Ishikawa (cell line): ENCODE data around the gene ICOSLG.

Experiments
- CEBPB ChIP-seq: IDR thresholded peaks from 2 replicates; pipeline ENCODE4 v1.6.1; 2012
- CREB1 ChIP-seq: IDR thresholded peaks from 2 replicates; pipeline ENCODE4 v1.6.1; 2012; ENCODE audit warnings: low read depth
- EGR1 ChIP-seq: IDR thresholded peaks from 2 replicates; pipeline ENCODE4 v1.6.1; 2012
- EP300 ChIP-seq: IDR thresholded peaks from 2 replicates; pipeline ENCODE4 v1.6.1; 2012; ENCODE audit warnings: borderline replicate concordance
- FOXM1 ChIP-seq: IDR thresholded peaks from 2 replicates; pipeline ENCODE4 v1.6.1; 2012; ENCODE audit warnings: low read depth, borderline replicate concordance
- MAX ChIP-seq: IDR thresholded peaks from 2 replicates; pipeline ENCODE4 v1.6.1; 2012
- NFIC ChIP-seq: IDR thresholded peaks from 2 replicates; pipeline ENCODE4 v1.6.1; 2012
- RAD21 ChIP-seq: IDR thresholded peaks from 2 replicates; pipeline ENCODE4 v1.6.1; 2012; ENCODE audit warnings: low read depth
- REST ChIP-seq: IDR thresholded peaks from 2 replicates; pipeline ENCODE4 v1.6.1; 2012; ENCODE audit warnings: low read depth, mild to moderate bottlenecking
- TAF1 ChIP-seq: IDR thresholded peaks from 2 replicates; pipeline ENCODE4 v1.6.1; 2012; ENCODE audit warnings: low read depth, mild to moderate bottlenecking
- TCF12 ChIP-seq: IDR thresholded peaks from 2 replicates; pipeline ENCODE4 v1.6.1; 2012; ENCODE audit warnings: low read depth
- TEAD4 ChIP-seq: IDR thresholded peaks from 2 replicates; pipeline ENCODE4 v1.6.1; 2012
- USF1 ChIP-seq: IDR thresholded peaks from 2 replicates; pipeline ENCODE4 v1.6.1; 2012
- YY1 ChIP-seq: IDR thresholded peaks from 2 replicates; pipeline ENCODE4 v1.6.1; 2012; ENCODE audit warnings: low read depth
- ZBTB7A ChIP-seq: IDR thresholded peaks from 2 replicates; pipeline ENCODE4 v1.6.1; 2012; ENCODE audit warnings: low read depth

The ICOSLG gene

GRCh38 chr21:44261675-44262295, 21.0 kb upstream of the ICOSLG start, which contains the start of gene DNMT3L:
Gene DNMT3L, minus strand, starts transcription at chr21:44261897. Its CDS starts 638 bp downstream, at chr21:44261259.
- no peak for TF ChIP-seq TEAD4
- TF ChIP-seq EP300: no peak
- no peak for TF ChIP-seq CREB1
- TF ChIP-seq FOXM1: no peak
- no peak for TF ChIP-seq TAF1
- no peak for TF ChIP-seq EGR1
- TF ChIP-seq TCF12: no peak
- TF ChIP-seq ZBTB7A: no peak
- no peak for TF ChIP-seq REST
- TF ChIP-seq RAD21: no peak
- TF ChIP-seq USF1: no peak
- TF ChIP-seq MAX: no peak

GRCh38 chr21:44260791-44261631, 20.3 kb upstream of the ICOSLG start:
- no peak for TF ChIP-seq NFIC
- no peak for TF ChIP-seq USF1
- no peak for TF ChIP-seq RAD21
- TF ChIP-seq CREB1: no peak

- no peak for TF ChIP-seq EGR1
- no peak for TF ChIP-seq CREB1
- TF ChIP-seq CEBPB: no peak
- TF ChIP-seq TAF1: no peak
- no peak for TF ChIP-seq YY1
- no peak for TF ChIP-seq TCF12
- no peak for TF ChIP-seq REST
- no peak for TF ChIP-seq EP300
- no peak for TF ChIP-seq NFIC
- no peak for TF ChIP-seq USF1
- TF ChIP-seq ZBTB7A: no peak
- no peak for TF ChIP-seq RAD21
- TF ChIP-seq MAX: no peak
- TF ChIP-seq FOXM1: no peak
- TF ChIP-seq TEAD4: no peak
Measured at GRCh38 chr21:44260066-44260465, 19.3 kb upstream of the ICOSLG start.

GRCh38 chr21:44259082-44259705, 18.5 kb upstream of the ICOSLG start:
- TF ChIP-seq CEBPB (no peak), TCF12 (no peak), REST (no peak), NFIC (no peak), ZBTB7A (no peak), CREB1 (no peak), EP300 (no peak), EGR1 (no peak), YY1 (no peak), MAX (no peak), RAD21 (no peak), USF1 (no peak), FOXM1 (no peak), TEAD4 (no peak)
